NCI-H1930 (cell line): ENCODE measurements around the gene TBCEL.
"Not testable (repeated sequence)": the region's sequence is repeated elsewhere in the genome, so short reads cannot be mapped to it uniquely, and the experiment has no call there.

Experiments
- DNase-seq, 2 experiments: peaks; one replicate each; lab custom pipeline; 2025; lab: John Stamatoyannopoulos, UW

The TBCEL gene, protein sequence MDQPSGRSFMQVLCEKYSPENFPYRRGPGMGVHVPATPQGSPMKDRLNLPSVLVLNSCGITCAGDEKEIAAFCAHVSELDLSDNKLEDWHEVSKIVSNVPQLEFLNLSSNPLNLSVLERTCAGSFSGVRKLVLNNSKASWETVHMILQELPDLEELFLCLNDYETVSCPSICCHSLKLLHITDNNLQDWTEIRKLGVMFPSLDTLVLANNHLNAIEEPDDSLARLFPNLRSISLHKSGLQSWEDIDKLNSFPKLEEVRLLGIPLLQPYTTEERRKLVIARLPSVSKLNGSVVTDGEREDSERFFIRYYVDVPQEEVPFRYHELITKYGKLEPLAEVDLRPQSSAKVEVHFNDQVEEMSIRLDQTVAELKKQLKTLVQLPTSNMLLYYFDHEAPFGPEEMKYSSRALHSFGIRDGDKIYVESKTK

GRCh38 chr11:121023848-121024751 lies at the start of gene TBCEL:
Gene TBCEL, plus strand, starts transcription at chr11:121024102. Its CDS starts 21,589 bp downstream, at chr11:121045691.
- peak; percentile 65 to 85 for DNase-seq

GRCh38 chr11:120974466-120974865 lies 49.4 kb upstream of the TBCEL start:
- DNase-seq, result no peak

DNA sequence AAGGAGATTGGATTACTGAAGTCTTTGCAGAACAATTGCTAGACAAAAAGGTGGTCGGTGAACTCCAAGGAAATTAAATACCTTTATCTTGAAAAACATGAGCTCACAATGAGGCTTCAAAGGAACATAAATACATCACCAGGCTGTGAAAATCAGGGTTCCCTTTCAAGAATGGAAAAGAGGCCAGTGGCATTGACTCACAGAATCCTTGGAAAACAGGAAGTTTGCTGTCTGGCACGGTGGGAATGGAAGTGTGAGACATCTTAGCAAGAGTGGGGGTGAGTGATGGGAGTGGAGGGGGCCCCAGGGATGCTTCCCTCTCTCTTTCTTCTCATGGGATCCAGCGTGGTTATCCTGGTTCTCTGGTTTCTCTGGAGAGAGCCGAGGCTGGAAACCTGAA lies 48.9 kb upstream of the TBCEL start:
- DNase-seq, result no peak

- no peak for DNase-seq
Observed at GRCh38 chr11:120977266-120978137, 46.4 kb upstream of the TBCEL start.

DNA sequence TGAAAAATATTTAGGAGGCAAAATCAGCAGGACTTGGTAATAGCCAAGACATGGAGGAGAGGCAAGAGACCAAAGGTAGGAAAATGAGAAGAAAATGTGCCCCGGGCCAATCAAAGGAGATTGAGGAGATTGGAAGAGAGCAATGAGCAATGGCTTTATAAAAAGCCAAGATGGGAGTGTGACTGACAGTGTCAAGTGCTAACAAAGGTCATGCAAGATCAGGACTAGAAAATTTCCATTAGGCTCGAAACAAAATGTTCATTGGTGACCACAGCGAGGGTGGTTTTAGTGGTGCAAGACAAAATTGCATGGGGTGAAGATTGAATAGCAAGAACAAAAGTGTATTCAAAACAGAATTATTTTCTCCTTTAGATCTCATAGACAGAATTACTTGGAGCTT lies 45.2 kb upstream of the TBCEL start:
- DNase-seq, result no peak

DNA sequence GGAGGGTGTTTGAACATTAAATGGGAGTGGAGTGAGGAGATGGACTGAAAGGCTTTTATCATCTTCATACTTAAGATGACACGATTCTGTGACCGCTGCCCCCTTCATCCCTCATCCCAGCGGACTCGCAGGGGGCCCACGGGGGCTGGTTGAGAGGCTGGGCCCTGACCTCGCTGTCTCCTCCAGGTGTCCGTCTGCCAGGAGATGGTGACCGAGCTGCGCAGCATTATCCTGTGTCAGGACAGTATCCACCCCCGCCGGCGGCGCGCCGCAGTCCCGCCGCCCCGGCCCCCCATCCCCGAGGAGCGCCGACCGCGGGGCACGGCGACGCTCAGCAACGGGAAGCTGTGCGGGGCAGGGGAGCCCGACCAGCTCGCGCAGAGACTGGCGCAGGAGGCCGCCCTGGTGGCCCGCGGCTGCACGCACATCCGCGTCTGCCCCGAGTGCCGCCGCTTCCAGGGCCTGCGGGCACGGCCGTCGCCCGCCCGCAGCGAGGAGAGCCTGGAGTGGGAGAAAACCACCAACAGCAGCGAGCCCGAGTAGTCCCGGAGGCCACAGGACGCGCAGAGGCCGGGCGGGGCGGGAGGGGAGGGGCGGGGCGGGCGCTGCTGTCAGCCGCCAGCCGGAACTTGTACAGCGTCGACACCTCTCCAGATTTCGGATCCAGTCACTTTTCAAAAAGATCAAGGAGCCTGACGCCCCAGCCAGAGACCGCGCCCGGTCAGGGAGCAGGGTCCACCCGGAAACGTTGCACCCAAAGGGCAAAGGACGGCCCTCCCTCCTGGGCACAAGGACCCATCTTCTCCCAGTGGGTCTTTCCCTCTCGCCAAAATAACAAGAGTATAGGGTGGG lies 38.0 kb upstream of the TBCEL start:
- DNase-seq, result peak; percentile 44 to 46

DNA sequence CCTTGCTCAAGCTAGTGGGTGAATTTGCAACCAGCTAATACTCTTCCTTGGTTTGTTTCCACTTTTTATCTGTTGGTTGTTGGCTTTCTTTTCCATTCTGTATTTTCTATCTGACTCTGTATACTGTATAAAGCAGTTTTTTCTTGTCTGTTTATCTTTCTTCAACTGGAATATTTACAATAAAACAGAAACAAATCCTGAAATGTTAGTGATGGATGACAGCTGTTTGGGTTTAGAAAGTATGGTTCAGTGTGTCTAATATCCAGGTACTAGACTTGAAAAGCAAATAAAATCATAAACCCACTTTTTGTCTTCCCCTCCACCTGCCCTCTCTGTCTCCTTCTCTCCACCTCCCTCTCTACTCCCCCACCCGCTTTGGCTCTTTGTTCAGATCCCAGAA lies 35.3 kb upstream of the TBCEL start:
- no peak for DNase-seq

DNA sequence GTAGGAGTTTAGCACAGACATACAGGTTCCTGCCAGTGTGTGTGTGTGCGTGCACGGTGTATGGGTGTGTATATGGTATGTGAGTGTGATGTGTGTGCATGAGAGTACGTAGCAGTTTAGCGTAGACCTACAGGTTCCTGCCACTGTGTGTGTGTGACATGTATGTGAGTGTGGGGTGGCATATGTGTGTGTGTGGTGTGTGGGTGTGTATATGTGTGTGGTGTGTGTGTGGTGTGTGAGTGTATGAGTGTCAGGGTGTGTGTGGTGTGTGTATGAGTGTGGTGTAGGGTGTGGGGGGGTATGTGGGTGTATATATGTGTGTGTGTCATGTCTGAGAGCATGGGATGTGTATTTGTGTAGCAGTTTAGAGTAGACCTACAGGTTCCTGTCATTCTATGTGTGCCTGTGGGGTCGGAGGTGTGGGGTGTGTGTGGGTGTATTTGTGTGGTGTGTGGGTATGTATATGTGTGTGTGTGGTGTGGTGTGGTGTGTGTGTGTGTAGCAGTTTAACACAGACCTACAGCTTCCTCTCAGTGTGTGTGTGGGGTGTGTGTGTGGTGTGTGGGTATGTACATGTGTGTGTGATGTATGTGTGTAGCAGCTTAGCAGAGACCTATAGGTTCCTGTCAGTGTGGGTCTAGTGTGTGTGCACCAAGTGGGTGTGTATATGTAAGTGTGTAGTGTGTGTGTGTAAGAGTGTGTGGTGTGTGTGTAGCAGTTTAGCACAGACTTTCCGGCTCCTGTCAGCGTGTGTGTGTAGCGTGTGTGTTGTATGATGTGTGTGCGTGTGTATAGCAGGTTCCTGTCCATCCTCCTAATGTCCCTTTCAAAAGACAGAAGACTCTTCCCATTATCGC lies 31.8 kb upstream of the TBCEL start:
- DNase-seq, result no peak

GRCh38 chr11:120994091-120994859 lies 29.6 kb upstream of the TBCEL start:
- DNase-seq, result no peak

DNA sequence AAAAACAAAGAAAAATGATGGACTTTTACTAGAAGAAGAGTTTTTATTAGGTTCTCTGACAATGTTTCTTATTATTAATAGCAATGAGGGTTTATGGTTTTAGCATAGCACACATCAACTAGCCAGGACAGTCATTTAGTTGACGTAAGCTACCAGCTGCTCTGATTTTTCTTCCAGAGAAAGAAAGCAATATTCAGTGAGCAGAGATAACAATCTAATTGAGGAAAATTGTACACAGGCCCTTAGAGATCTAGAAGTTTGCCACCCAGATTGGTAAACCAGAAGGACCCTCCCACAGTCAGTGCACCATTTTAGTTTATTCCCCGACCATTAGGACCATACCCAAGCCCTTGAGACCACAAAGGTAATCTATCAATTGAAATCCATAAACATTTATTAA lies 28.7 kb upstream of the TBCEL start:
- no peak for DNase-seq

DNA sequence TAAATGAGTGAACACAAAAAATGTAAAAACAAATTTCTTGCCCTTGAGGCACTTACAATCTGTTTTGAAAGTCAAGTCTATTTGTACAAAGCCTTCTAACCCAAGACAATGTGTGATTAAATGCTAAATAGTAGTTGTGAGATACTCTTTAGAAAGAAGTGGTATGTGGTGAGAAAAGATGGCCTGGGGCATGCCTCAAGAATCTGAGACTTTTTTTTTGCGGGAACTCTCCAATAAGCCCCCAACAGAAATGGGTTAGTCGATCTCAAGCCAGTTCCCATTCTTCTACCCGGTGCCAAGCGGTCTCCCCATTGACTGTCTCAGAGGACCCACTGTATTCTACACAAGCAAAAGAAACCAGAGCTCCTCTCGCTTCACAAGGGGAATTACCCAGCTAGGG lies 26.9 kb upstream of the TBCEL start:
- no peak for DNase-seq

- DNase-seq, result no peak
Observed at GRCh38 chr11:120998581-120998980, 25.3 kb upstream of the TBCEL start.

- no peak for DNase-seq
Observed at GRCh38 chr11:121004206-121004840, 19.6 kb upstream of the TBCEL start.

GRCh38 chr11:121006922-121007321 lies 17.0 kb upstream of the TBCEL start:
- DNase-seq, result no peak

- DNase-seq, result no peak
Observed at GRCh38 chr11:121008551-121008950, 15.4 kb upstream of the TBCEL start.

DNA sequence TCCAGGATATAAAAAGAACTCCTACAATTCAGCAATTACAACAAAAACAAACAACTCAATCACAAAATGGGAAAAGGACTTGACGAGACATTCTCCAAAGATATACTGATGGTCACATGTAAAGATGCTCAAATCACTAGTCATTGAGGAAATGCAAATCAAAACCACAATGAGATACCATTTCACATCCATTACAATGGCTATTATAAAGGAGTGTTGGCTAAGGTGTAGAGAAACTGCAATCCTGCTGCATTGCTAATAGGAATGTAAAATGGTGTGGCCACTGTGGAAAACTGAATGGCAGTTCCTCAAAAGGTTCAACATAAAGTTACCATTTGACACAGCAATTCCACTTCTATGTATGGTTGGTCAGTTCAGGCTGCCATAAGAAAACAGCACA lies 11.8 kb upstream of the TBCEL start:
- DNase-seq, result no peak

GRCh38 chr11:121018746-121019145 lies 5.2 kb upstream of the TBCEL start:
- DNase-seq, result no peak

- not testable (repeated sequence) for DNase-seq
Observed at GRCh38 chr11:121021718-121022117, 2.2 kb upstream of the TBCEL start.

GRCh38 chr11:121024989-121025388 lies 1.1 kb downstream of the TBCEL start:
- no peak for DNase-seq
